Uterus (tissue), 2 donors: ENCODE data around the gene GFPT2.

Experiments
- CTCF ChIP-seq, 4 experiments: fragments of 200-600 bp in 2 of 4; fragments of 450-650 bp in 2 of 4; sonication (generic) in 2 of 4; IDR thresholded peaks; one replicate each; pipeline ENCODE4 v1.5.1; 2016 to 2019; ENCODE audit warnings: antibody characterized with exemption in 4 of 4, mild to moderate bottlenecking in 2 of 4, moderate library complexity in 1 of 4
- POLR2A ChIP-seq, 2 donors: fragments of 450-650 bp; IDR thresholded peaks; one replicate each; pipeline ENCODE4 v1.6.1; 2016; ENCODE audit warnings: antibody characterized with exemption in 2 of 2, mild to moderate bottlenecking in 1 of 2, moderate library complexity in 1 of 2

GRCh38 chr5:180349391-180349790 lies 3.7 kb downstream of the GFPT2 start:
- TF ChIP-seq CTCF (IDR thresholded peaks at IDR 0.05) = no peak
- TF ChIP-seq POLR2A (IDR thresholded peaks at IDR 0.05) = no peak
